SK-N-SH treated with all-trans-retinoic acid at 6 μM for 48 hours (cell line): ENCODE results near the gene MBNL2.

Experiments
- PPARA ChIP-seq: fragments of 250-450 bp; sonication (Bioruptor Pico); IDR thresholded peaks from 2 replicates; pipeline ENCODE4 v1.5.0; 2020; ENCODE audit warnings: mild to moderate bottlenecking, borderline replicate concordance
- TCF4 ChIP-seq: fragments of 250-450 bp; sonication (Bioruptor Pico); IDR thresholded peaks from 2 replicates; pipeline ENCODE4 v1.8.0; 2021; ENCODE audit warnings: mild to moderate bottlenecking, moderate library complexity, borderline replicate concordance
- ZNF8 ChIP-seq: fragments of 450-650 bp; formaldehyde crosslinking; IDR thresholded peaks from 2 replicates; pipeline ENCODE4 v1.5.0; 2020; ENCODE audit warnings: mild to moderate bottlenecking, moderate library complexity
- TF ChIP-seq, protein P1 (sequence below): fragments of 250-450 bp; sonication (Bioruptor Pico); IDR thresholded peaks from 2 replicates; pipeline ENCODE4 v1.5.1; 2021; ENCODE audit warnings: mild to moderate bottlenecking, moderate library complexity

DNA sequence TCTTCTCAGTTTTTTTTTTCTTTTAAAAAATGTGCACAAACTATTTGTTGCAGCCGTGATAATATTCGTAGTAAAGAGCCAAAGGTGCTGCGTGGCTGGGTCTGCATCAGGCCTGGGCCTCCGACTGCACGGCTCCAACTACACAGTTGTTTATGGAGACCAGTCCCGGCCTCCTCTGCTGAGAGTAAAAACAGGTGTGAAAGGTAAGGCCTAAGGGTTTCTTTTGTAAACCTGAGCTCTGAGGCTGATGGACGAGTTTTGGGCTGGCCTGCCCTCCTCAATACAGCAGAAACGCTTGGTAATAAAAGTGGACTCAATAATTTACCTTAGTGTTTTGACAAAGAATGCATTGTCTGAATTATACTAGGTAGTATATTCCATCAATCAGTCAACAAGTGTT, 3.9 kb downstream of the MBNL2 start:
- TF ChIP-seq TCF4, result no peak
- TF ChIP-seq ZNF8 (CRISPR knock-in tag), result no peak
- TF ChIP-seq, protein P1, sequence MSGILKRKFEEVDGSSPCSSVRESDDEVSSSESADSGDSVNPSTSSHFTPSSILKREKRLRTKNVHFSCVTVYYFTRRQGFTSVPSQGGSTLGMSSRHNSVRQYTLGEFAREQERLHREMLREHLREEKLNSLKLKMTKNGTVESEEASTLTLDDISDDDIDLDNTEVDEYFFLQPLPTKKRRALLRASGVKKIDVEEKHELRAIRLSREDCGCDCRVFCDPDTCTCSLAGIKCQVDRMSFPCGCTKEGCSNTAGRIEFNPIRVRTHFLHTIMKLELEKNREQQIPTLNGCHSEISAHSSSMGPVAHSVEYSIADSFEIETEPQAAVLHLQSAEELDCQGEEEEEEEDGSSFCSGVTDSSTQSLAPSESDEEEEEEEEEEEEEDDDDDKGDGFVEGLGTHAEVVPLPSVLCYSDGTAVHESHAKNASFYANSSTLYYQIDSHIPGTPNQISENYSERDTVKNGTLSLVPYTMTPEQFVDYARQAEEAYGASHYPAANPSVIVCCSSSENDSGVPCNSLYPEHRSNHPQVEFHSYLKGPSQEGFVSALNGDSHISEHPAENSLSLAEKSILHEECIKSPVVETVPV, result no peak
- no peak for TF ChIP-seq PPARA (CRISPR knock-in tag)
